SH-SY5Y (cell line): Measurements from ENCODE around the gene NCOA4.

Experiments
- GATA2 ChIP-seq: IDR thresholded peaks from 2 replicates; pipeline ENCODE4 v1.6.1; 2011; ENCODE audit warnings: mild to moderate bottlenecking, low read depth, low read length
- GATA3 ChIP-seq: IDR thresholded peaks from 2 replicates; pipeline ENCODE4 v1.6.1; 2011; ENCODE audit warnings: low read depth, mild to moderate bottlenecking, low read length, moderate library complexity

NCOA4 gene

DNA sequence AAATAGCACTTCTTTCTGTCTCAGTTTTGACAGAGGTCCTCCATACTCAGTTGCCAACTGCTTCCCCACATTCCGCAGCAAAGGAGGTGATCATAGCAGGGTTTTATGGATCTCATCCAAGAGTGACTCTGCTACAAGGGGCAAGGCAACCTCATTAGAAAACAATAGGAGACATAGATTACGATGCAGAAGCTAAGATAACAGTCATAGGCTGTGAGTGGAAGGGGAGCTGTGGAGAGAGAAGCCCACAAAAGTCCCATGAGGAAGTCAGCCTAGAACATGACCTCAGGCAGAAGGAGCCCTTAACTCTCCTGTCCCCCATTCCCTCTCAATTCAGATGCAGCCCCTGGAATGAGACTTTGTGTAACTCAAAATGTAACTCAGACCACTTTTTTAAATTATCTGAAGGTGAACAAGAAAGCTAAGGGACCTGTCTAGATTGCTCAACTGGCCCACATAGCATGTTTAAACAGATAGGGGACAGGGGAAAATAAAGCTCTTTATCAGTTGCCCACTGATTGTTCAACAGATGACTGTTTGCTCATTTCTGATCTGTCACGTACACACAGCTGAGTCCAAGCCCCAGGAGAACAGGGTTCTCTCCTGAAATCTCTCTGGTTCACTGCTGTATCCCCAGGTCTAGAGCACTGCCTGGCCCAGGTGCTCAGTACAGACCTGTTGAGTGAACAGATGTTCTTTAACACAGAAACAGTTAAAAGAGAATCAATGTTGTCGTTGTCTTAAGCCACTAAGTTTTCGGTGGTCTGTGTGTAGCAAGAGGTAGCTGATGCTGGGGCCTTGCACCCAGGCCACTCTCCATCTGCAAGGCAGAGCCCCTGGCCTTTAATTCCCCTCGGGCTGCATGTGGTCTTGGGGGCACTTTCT is 1.5 kb upstream of the NCOA4 start:
- TF ChIP-seq GATA2 (no peak), GATA3 (no peak)

DNA sequence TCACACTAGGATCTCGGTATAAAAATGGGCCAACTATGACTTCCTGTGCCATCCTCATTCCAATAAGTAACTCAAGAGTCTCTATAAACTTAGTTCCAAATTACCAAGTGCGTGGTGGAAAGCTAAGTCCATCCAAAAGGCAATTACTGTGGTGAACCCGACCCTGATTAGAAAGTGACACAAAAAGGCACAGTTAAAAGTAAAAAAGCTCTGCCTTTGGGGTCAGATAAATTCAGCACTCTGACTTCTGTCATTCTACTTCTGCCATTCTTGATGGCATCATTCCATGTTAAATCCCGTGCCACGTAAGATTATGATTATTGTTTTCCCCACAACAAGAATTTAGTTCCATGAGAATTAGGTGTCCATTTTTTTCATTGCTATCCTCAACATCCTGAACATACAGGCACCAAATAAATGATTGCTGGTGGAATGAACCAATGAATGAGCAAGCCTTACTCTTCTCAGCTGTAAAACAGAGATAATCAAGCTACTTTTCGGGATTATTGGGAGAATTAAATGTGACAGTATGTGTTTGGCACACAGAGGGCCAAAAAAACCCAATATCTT is 877 bp downstream of the NCOA4 start:
- TF ChIP-seq GATA2 (no peak), GATA3 (no peak)

DNA sequence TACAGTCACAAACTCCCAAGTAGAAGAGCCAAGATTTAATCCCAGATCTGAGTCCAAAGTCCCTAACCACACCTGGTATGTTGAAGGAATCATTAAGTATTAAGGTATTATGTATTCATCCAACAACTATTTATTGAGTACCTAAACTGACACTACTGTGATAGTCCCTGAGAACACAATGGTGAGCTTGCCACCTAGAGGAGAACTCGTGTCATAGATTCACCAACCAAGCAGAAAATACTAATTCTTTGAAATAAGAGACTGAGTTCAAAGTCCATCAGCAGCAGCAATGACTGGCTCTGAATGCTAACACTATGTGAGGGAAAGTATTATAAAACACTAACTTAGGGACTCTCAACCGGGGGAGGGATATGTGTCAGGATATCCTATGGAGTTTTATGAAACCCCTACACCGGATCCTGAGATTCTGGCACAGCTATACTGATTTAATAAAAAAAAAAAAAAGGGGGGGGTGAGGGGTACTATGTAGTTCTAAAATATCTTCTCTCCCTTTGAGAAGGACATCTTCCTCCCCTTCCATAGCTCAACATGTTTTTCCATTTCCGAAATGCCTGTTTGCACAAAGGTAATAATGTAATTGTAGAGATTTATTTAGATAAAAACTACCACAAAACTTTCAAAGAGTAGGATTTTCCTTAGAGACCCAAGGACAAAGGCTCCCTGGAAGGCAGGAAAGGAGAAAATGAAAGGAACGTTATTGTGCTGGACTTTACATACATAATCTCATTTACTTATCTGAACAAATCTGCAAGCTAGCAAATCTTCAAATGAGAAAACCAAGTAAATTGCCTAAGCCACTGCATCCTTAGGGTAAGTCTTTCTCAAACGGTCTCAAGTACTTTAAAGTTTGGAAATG is 1.6 kb downstream of the NCOA4 start:
- TF ChIP-seq GATA3 (no peak), GATA2 (no peak)

DNA sequence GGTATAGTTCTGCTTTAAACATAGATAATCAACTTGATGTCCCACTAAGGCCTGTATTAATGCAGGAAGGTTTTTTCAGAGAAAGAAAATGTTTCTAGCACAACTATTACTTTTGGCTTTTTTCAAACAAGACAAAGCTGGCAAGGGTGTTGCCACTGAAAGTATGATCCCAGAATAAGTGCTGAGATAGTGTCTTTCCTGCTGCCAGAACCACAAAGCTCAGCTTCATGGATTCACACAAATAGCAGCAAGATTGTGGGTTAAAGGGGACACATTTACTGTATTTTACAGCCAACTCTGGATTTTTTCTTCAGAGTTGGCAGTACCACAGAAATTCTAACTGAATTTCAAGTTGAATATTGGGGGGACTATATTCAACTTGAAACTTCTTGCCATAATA is 4.3 kb downstream of the NCOA4 start:
- TF ChIP-seq GATA3 (no peak), GATA2 (no peak)

DNA sequence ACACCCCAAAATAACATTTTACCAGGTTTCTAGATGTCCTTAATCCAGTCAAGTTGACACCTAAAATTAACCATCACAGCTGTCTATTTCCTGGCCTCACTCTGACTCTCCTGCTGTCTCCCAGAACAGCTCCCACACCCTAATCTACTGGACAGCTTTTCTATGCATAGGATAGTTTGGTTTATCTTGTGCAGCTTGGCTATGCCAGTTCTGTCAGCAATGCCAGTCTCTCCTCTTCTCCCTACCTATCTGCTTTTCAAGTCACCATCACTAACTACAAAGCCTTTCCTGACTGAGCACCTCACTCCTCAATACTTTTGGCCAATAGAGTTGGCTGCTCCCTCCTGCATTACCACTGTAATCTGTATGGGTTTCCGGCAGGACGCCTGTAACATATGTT is 5.0 kb downstream of the NCOA4 start:
- no peak for TF ChIP-seq GATA3
- no peak for TF ChIP-seq GATA2

DNA sequence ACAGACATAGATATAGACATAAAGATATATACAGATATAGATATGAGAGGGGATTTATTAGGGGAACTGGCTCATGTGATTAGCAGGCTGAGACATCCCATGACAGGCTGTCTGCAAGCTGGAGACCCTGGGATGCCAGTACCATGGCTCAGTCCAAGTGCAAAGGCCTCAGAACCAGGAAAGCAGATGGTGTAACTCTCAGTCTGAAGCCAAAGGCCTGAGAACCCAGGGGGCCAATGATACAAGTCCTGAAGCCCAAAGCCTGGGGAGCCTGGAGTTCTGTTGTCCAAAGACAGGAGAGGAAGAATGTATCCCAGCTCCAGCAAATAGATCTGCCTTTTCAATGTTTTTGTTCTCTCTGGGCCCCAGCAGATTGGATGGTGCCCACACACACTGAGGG is 5.5 kb downstream of the NCOA4 start:
- TF ChIP-seq GATA2, result no peak
- TF ChIP-seq GATA3, result no peak

DNA sequence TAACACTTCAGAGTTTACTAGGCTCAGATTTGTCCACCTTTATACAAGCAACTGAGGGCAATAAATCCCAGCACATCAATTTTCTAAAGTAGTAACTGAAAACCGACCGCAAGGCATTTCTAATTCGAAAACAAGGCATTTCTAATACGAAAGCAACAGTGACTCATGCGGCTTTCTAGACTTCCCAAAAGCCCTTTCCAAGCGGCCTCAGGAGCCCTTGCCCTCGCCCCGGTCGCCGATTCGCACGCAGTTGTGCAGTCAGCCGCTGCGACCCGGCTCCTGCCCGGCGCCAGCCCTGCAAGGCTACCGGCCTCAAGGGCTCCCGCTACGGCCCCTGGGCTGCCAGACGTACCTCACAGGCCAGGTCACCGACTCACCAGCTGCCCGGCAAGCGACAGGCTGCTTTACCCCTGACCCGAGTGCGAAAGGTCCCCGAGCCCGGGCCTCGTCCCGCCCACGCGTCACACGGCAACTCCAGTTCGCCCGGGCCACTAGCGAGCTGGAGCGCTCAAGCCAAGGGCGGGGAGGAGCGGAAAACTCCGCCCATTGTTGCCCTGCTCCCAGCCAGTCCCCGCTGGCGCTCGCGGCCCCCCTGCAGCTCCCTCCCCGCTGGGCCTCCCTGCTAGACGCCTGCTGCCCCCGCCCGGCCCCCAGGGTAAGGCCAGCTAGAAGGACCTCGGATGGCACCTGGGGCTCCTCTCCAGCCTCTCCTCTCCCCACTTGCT is 7.3 kb downstream of the NCOA4 start:
- TF ChIP-seq GATA2, result no peak
- no peak for TF ChIP-seq GATA3

DNA sequence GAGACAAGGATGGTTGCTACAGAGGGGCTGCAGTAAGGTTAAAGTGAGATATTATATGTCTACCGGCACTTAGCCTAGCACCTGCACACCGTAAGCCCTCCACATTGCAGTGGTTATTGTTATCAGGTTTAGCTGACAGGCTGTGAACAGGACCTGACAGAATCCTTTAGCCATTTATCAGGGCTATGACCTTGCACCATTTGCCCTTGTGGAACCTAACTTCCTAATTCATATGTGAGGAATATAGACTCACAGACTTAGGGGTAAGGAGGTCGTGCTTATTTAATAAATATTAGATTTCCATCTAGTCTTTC is 10.1 kb downstream of the NCOA4 start:
- TF ChIP-seq GATA2 (no peak), GATA3 (no peak)

DNA sequence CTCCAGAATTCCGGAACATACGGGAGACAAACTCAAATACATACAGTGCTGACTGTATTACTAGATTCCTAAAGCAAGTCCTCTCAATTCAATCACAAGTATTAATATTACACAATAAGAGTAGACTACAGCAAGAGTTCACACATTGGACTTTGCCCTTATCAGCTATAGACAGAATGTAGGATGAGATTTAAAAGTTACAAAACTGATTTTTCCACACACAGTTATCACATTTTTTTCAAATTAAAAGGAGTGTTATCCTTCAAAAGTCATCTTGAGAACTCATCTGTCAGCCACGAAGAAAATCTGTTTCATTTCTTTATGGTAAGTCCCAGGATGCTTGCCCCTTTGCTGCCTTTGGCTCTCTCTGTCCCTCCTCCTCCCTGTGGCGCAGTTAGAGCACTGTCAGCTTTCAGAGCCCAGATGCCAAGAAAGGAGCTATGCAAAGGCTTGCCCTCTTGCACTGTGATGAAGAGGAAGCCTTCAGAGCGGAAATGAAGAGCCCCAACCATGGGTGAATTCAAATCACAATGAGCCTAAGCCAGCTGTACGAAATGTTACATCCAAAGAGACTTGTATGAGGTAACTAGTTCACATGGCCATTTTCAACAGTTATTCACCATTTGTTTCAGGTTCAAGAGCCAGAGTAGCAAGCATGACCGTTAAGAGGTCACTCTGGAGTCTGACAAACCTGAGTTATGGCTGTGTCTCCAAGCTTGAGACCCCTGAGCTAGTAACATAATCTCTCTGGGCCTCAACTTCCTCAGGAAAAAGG is 10.7 kb downstream of the NCOA4 start:
- TF ChIP-seq GATA3 (no peak), GATA2 (no peak)

DNA sequence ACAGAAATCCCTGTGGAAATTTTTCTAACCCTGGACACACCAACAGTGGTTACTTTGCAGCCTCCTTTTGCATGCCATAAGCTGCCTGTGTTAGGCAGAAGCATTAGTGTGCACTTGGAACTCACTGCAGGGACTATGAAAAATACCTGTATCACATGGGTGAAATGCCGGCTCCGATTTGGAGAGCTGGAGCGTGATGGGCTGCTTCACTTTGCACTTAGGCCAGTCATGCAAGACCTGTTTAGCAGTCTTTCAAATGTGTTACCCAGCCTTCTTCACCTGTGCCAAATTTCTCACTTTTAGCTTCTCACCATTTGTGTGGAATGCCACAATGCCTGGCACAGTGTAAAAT is 11.3 kb downstream of the NCOA4 start:
- TF ChIP-seq GATA2, result no peak
- TF ChIP-seq GATA3, result no peak

DNA sequence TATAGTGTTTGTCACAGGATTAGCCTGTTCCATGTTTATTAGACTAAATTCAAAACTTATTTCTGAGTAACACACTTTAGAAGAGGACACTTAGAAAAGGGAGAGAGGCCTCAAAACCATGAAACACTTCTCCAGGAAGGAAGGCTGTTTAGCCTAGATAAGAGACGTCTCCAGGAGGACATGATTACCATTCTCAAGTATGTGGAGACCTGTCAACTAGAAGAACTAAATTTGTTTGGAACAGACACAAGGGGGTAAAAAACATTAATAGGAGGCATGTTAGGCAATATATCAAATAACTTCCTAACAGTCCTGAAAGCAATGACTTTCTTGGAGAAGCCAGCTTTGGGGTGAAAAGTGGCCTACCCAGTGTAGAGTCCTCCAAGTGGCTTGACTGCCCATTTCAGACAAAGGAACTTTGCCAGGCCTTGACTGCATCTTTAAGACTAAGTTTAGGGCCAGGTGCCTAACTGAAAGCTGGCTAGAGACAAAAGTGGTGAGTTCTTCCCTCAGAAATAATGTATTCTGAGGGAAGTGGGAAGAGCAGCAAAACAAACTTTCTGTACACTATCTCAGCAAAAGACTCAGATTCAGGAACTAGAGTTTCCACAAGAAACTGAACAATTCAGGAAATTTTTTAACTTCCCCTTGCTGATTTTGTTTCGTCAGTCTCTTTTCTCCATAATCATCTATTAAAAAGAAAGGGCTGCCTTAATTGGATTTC is 11.8 kb downstream of the NCOA4 start:
- no peak for TF ChIP-seq GATA3
- TF ChIP-seq GATA2, result no peak

DNA sequence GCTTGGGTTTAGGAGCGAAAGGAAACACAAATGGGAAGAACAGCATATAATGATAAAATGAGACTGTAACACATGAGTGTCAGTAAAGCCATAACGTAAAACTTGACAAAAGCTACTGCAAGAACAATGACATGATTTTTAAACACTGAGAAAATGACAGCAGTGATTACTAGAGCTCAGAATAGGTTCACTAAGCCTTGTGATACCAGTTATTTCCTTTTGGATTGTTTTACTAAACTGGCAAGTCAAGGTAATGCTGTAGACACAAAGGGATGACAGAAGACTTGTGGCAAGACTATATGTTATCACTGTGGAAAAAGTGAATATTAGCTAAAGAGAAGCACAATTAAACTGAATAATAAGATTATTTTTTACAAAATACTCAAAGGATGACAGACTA is 12.7 kb downstream of the NCOA4 start:
- no peak for TF ChIP-seq GATA2
- no peak for TF ChIP-seq GATA3

DNA sequence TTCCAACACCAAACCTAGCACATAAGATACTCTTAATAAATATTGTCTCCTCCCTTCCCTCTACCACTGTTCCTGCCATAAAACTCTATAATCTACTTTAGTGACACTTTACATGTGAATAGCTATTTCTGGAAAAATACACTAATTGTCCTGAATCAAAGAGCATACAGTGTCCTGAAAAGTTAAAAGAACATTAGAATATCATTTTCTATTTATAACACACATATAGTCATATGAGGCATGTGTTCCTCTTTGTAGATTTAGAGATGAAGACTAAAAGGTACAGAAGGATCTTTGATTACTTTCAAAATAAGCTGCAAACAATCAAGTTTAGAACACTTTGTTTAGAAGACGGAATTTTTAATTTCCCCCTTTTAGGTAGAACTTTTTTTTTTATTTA is 13.6 kb downstream of the NCOA4 start:
- TF ChIP-seq GATA2, result no peak
- TF ChIP-seq GATA3, result no peak

DNA sequence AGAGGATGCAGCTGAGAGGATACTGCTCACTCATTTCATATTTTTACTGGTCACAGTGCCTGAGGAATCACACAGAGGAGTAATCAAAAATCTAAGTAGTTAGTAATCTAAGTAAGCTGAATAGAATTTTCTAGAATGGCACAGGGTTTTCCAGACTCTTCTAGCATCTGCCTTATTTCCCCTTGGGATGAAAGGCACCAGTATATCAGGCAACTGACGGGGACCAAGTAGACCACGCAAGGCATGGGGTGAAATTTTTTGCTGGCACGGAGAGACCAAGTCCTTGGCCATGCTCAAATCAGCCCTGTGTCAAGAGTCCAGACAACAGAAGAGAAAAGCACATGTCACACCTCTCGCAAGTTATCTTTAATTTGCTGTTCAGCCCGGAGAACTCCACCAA is 14.2 kb downstream of the NCOA4 start:
- TF ChIP-seq GATA3 (no peak), GATA2 (no peak)
